HG03103 (cell line): ENCODE measurements around the gene FREM3.
"Not testable (repeated sequence)": the region's sequence is repeated elsewhere in the genome, so short reads cannot be mapped to it uniquely, and the experiment has no call there.

Source experiments
- ATAC-seq: cut with Tn5 transposase; IDR thresholded peaks from one replicate; pipeline ENCODE4 v1.9.1; 2021; ENCODE audit warnings: low read depth; ENCODE audit not compliant: unreplicated experiment

The FREM3 gene

DNA sequence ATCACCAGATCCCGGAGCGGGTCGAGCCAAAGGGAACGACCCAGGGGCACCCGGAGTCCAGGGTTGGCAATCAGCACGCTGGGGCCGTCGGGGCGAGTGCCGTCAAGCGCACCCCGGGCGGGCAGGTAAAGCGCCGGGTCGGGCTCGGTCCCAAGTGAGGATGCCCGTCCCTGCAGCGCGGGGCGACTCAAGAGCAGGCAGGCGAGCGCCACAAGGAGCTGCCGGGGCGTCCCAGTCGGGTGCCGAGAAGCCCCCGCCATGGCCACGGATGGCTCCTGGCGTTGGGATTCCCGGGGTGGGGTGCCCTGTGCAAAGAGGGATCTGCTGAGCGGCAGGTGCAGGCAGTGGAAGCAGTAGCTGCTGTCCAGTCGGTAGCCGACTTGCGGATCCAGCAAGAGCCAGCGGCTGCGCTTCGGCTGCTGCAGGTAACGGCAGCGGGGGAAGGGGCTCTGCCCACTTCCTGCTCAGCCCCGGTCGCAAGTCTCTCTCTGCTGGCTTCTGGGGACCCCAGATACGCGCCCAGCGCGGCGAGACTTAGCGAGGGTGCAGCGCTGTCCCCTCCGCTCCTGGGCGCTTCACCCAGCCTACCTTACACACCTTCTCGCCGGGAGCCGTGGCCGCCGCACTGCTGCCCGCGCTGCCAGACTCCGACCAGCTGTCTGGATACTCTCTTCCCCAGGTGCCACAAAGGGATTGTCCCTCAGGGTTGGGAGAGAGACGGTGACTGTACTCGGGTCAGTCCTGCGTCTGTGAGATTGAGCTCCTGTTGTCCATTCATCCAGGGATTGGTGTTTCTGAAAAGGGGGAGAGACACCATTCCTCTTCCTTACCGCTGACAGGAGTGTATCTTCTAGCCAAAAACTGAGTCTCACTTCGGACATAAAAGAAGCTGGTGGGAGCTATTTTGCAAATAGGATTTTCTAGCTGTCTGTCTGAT is at the start of gene FREM3:
Gene FREM3, minus strand, starts transcription at position 260 of the 937 bp plus-strand sequence. Its CDS starts 0 bp downstream, at position 260.
- ATAC-seq = no peak

DNA sequence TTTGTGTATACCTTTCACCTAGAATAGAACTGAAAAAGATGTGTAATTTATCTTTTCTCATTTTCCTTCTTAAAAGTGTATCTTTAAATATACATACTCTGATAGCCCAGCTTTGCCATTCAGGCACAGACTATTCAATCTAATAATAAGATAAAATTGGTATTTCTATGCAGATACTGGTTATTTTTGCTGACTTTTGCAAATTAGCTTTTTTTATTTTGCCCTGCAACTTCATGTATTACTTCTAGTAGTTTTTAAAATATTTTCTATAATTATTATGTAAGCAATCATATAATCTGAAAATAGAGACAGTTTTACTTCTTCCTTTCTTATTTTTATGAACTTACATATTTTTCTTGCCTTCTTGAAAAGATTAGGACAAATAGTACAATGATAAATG is 45.4 kb upstream of the FREM3 start:
- ATAC-seq = no peak

DNA sequence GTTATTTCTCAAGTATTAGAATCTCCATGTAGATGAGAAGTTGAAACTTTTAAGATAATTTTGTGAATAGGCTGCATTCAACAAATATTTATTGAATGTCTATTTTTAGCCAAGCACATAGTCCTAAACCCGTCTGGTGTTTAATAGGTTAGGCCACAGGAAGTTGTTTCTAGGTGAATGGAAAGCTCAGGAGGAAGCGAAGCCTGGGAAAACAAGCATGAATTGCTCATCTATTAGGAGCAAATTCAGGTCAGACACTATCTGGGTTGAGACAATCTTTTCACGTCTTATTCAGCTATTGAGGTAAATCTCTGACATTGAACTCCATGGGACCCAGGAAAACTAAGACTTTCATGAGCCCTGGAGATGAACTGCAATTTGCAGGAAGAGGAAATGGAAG is 43.1 kb upstream of the FREM3 start:
- ATAC-seq = no peak

DNA sequence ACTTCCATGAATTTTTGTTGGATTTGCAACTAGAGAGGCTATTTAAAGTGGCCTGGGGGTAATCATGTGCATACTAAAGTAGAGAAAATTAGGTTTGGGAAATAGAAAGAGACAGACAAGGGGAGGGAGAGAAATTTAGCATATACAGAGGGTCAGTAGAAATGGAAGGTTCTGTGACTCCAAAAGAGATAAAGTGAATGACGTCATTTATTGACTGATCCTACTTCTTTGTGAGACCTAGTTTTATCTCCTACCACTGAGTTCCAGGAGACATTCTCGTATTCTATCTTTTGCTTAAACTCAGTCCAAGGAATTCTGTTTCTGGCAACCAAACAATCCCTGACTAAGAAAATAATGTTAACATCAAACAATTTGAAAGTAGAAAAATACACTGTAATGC is 42.4 kb upstream of the FREM3 start:
- ATAC-seq = no peak

DNA sequence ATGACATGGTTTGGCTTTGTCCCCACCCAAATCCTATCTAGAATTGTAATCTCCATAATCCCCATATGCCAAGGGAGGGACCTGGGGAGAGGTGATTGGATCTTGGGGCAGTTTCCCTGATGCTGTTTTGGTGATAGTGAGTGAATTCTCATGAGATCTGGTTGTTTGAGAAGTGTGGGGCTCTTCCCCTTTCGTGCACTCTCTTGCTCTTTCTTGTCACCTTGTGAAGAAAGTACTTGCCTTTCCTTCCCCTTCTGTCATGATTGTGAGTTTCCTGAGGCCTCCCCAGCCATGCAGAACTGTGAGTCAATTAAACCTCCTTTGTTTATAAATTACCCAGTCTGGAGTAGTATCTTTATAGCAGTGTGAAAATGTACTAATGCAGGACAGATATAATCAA is 36.4 kb upstream of the FREM3 start:
- no peak for ATAC-seq

DNA sequence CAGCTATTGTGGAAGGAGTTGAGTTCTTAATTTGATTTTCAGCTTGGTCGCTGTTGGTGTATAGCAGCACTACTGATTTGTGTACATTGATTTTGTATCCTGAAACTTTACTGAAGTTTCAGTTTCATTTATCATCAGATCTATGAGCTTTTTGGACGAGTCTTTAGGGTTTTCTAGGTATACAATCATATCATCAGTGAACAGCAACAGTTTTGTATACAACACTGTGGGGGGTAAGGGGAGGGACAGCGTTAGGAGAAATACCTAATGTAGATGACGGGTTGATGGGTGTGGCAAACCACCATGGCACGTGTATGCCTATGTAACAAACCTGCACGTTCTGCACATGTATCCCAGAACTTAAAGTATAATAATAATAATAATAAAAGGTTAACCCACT is 35.6 kb upstream of the FREM3 start:
- not testable (repeated sequence) for ATAC-seq

DNA sequence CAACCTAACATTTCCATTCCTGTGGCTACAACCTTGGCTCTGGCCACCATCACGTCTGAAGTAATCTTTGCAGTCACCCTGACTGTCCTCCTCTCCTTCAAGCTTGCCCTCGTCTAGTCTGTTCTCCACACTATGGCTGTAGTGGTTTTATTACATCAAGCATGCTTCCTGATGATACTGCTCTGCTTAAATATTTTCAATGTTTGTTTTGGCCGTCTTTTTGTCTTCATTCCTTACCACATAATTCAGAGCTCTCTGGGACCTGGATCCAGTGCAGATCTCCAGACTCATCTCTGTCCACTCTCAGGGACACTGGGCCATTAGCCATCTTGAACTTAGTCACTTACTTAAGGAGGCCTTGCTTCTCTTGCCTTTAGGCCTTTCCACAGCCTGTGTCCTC is 27.7 kb upstream of the FREM3 start:
- no peak for ATAC-seq

DNA sequence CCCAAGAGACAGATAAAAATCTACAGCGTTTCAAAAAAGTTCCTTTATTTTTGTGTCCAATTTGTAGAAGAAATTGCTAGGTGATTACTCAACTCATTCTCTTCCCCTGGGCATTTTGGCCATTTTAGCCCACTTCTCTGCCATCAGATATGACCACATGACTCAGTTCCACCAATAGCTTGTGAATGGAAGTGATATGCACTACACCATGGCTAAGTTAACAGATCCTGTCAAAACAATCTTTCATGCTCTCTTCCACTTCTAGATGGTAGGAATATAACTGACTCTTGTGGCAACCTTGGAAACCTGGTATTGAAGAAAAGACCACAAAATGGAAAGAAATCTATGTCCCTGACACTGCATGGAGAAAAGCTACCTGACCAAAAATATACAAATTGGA is 26.2 kb upstream of the FREM3 start:
- no peak for ATAC-seq

DNA sequence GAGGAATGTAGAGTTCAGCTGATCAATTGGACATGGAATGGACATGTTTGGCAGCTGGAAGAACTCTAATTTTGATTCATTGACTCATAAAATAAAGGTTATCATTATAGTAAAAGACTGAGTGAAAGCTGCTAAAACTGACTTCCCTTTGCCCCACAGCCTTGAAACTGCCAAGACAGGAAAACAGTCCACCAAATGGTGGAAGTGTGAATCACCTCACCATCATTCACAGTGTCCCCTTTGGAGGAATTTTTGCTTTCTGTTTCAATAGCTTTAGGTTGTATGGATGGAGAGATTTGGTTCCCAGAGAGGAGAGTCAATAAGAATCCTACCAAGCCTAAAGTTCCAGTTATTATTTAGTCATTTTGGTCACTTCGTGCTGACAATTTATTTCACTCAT is 20.8 kb upstream of the FREM3 start:
- ATAC-seq = no peak

DNA sequence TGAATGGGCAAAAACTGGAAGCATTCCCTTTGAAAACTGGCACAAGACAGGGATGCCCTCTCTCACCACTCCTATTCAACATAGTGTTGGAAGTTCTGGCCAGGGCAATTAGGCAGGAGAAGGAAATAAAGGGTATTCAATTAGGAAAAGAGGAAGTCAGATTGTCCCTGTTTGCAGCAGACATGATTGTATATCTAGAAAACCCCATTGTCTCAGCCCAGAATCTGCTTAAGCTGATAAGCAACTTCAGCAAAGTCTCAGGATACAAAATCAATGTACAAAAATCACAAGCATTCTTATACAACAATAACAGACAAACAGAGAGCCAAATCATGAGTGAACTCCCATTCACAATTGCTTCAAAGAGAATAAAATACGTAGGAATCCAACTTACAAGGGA is 18.3 kb upstream of the FREM3 start:
- not testable (repeated sequence) for ATAC-seq

DNA sequence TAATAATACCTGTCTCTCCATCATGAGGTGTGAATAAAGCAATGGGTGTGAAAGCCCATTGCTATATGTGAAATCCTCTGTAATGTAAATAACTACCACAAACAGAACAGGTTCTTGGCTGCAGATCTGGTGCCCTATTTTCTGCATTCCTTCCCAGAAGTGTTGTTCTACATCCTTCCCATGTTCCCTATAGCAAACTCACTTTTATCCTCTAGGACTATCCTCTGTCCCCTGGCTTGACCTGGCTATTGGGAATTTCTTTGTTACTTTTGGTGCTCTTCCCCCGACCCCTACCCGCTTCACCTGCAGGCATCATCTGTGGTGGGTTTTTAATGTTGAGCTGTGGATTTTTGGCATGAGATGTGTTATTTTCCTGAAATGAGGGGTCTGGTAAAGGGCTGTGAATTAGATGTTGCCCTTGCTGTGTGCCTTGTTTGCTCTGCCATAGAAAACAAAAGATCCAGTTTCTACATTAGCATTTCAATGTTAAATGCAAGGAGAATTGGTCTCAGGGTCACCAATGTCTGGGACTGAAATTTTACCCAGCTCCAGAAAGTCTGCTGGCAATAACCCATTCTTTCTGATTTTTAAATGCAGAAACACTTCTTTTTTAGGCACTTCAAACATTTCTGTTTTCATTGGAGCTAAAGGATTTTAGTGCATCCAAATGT is 13.6 kb upstream of the FREM3 start:
- ATAC-seq = no peak

DNA sequence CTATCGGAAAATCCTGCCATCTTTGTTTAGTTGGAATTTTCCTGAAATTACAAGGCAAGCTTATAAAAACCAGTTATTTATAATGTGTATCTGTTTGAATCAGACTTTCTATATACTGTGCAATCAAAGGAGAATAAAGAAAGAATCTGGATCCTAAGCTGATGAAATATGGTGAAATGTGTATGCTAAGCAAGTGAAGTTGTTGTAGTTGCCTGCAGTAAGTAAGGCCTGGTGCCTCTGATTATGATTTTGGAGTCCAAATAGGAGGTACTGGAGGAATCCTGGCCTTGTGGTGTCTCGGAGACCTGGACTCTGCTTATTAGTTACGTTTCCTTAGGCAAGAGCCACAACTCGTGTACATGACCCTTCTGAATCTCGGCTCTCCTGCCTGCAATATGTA is 13.1 kb upstream of the FREM3 start:
- ATAC-seq = no peak

DNA sequence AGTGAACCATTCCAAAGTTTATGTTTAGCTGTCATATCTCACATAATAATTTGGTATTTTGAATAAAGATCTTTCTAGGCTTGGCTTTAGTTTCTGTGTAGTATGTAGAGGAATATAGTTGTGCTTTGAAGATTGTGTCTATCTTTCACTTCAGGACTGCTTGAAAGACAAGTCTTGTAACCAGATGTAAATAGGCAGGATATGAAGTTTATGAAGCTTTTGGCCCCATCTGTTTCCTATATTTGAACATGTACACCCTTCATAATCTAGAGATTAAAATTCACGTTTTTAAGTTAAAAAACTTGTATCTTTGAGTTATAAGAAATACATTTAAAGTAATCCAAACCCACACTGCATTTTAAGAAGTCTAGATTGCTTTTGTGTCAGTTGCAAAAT is 11.7 kb upstream of the FREM3 start:
- ATAC-seq = no peak

DNA sequence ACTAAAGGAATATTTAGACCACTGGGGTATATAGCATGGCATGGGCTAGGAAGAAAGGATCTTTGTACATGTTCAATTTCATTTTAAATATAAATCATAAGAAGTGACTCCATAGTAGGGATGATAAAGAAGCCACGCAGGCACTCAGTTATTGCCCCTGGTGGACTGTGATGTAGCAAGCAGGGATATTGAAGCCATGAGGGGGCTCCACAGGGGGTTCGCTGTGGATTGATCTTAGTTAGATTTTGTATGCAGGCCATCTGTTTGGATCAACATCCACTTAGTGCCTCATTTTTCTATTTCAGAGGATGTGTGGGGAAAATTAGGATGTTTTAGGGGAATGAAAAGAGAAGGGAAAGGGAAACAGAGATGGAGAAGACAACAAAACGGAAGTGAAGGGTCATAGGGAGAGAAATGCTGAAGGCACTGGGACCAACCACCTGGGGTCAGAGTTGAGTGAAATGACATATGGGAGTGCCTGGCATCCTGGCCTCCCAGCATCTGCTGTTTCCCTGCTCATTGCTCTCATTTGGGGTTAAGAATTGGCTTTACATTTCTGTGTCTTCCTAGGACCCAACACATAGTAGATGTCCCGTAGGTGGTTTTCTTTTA is 11.2 kb upstream of the FREM3 start:
- ATAC-seq = no peak

DNA sequence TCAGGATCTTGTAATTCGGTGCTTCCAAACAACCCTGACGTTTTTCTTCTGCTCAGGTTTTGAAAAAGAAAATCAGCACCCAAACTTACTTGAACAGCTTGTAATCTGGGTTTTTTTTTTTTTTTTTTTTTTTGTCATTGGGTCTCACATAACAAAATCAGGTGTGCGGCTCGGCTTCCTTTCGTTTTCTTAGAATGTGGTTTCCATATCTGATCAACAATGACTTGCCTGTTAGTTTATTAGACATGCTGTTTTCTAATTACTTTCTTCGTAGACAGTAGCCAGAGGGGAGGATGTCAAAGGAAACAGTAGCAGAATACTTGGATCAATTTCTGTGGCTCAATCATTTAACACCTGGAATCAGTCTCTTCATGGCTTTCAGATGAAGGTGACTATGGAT is 890 bp upstream of the FREM3 start:
- no peak for ATAC-seq

DNA sequence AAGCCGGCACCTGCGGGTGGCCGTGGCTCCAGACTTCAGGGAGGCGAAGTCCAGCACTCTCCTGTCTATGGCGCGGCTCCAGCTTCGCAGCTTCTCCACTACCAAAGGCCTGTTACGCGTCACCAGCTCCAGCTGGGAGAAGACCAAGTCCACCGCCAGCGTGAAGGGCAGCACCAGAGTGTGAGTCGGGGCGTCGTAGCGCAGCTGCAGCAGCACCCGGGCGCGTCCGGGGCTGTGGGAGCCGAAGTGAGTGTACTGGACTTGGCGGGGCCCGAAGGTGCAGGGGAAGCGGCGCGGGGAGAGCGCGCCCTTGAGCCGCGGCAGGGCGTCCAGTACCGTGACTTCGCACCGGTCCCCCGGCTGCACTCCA is 444 bp downstream of the FREM3 start:
- ATAC-seq = no peak

DNA sequence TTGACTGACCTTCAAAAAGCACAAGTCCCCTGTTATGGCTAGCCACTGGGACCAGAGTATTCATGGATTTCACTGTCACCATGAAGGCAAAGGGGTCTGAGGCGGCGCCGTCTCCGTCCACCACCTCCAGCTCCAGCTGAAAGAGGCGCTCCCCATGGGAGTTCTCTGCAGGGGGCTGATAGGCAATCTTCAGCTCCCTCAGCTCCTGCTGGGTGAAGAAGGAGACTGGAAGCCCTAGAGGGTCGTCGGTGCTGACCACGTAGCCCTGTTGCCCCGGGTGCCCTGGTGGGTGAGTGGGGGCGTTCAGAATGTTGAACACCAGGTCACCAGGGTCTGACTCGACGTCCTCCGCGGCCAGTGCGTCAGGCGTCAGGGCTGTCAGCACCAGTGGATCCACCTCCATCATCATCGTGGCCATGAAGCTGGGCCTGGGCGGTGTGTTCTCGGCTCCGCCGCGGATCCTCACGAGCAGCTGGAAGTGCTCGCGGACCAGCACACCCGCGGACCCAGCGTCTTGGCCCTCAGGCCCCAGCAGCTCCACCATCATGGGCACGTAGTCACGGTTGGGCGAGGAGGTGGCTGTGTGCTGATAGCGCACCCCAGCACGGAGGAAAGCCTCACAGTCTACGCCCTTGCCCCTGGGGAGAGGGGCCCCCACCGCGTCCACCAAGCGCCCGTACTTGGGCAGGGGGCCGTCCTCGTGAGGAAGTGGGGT is 987 bp downstream of the FREM3 start:
- no peak for ATAC-seq

DNA sequence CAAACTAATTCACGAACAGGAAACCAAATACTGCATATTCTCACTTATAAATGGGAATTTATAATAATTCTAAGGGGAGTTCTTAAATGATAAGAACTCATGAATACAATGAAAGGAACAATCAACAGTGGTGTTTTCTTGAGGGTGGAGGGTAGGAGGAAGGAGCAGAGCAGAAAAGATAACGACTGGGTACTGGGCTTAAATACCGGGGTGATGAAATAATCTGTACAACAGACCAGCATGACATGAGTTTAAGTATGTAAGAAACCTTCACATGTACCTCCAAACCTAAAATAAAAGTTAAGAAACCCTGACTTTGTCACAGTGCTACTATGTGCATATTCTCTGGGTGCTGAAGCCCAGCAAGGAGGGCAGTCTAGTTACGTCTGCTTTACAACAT is 6.6 kb downstream of the FREM3 start:
- no peak for ATAC-seq

DNA sequence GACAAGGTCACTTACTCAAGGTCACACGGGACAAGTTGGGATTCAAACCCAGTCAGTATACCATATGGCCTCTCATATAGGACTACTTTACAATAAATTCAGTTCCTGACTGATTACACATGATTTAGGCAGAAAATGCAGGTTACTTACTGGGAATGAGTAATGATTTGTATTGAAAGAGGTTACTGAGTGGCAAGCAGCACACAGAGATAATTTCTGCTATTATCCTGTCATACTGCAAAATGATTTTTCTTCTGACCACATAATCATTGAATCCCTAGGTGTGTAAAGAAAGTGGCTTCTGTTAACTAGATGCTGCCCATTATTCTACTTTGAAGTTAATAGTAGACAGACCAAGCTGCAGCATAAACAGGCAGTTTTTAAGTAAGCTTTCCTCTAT is 8.2 kb downstream of the FREM3 start:
- no peak for ATAC-seq

DNA sequence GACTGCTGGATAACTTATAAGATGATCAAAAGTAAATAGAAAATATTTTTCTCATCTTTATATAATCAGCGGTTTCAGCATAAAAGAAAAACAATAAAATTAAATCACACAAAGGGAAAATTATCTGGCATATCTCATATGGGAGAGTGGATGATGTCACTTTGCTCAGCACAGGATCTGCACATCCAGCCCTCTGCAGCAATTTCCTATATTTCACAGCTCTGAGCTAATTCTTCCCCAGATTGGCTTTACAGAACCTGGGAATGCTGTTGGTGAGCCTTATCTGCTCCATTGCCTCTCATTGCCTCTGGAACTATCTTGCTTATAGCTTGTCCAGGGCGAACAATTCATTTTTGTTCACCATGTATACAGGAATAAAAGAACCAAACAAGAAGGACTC is 21.0 kb downstream of the FREM3 start:
- no peak for ATAC-seq

DNA sequence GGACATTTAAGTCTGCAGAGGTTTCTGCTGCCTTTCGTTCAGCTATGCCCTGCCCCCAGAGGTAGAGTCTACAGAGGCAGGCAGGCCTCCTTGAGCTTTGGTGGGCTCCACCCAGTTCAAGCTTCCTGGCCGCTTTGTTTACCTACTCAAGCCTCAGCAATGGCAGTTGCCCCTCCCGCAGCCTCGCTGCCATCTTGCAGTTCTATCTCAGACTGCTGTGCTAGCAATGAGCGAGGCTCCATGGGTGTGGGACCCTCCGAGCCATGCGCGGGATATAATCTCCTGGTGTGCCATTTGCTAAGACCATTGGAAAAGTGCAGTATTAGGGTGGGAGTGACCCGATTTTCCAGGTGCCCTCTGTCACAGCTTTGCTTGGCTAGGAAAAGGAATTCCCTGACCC is 26.8 kb downstream of the FREM3 start:
- ATAC-seq = not testable (repeated sequence)
